LHCN-M2 (cell line): ENCODE data around the gene ARSK. TPM values are rescaled to one million over a fixed set of nuclear protein-coding genes. Genes with fewer than 3 reads are reported as not detected.

Experiments used
- DNase-seq: peaks from one replicate; pipeline ENCODE4 v3.0.0-alpha.2; 2012; ENCODE audit warnings: low read depth
- polyA plus RNA-seq: library from polyadenylated mRNA; unstranded; fragments of >200 nt; gene quantifications from one replicate; pipeline ENCODE4 v1.2.1, GENCODE V29; 2012; ENCODE audit warnings: missing spikeins
- total RNA-seq: library from RNA; depleted of rRNA; stranded (reverse); fragments of >200 nt; gene quantifications from 2 replicates; pipeline ENCODE4 v1.2.3, GENCODE V29; 2014; rRNA removed

ARSK gene
- total RNA-seq = 10.0 and 10.4 TPM in 2 replicates
- 3.6 TPM for polyA plus RNA-seq

- DNase-seq = peak; percentile 99
These were observed at the start of gene ARSK, which contains the start of gene SKIC3 for GRCh38 chr5:95554647-95555548. TSS of gene ARSK (plus strand) at chr5:95555101. CDS start at chr5:95555279, 178 bp downstream. TSS of gene SKIC3 (minus strand) at chr5:95554977. CDS start at chr5:95547150, 7,827 bp downstream.

GRCh38 chr5:95508550-95508949, 46.4 kb upstream of the ARSK start:
- DNase-seq = no peak

- no peak for DNase-seq
These were observed 43.3 kb upstream of the ARSK start for GRCh38 chr5:95511606-95512005.

- no peak for DNase-seq
These were observed 36.5 kb upstream of the ARSK start for GRCh38 chr5:95518417-95518816.

GRCh38 chr5:95519151-95519550, 35.8 kb upstream of the ARSK start:
- DNase-seq = no peak

GRCh38 chr5:95519681-95520080, 35.2 kb upstream of the ARSK start:
- DNase-seq = no peak

- no peak for DNase-seq
These were observed 34.7 kb upstream of the ARSK start for GRCh38 chr5:95520206-95520605.

GRCh38 chr5:95524423-95524822, 30.5 kb upstream of the ARSK start:
- DNase-seq = no peak

GRCh38 chr5:95526871-95527270, 28.0 kb upstream of the ARSK start:
- DNase-seq = peak; percentile 56

- no peak for DNase-seq
These were observed 26.3 kb upstream of the ARSK start for GRCh38 chr5:95528565-95528964.

- peak; percentile 89 for DNase-seq
These were observed 24.5 kb upstream of the ARSK start for GRCh38 chr5:95530416-95530815.

- DNase-seq = no peak
These were observed 23.4 kb upstream of the ARSK start for GRCh38 chr5:95531491-95531890.

GRCh38 chr5:95532415-95532814, 22.5 kb upstream of the ARSK start:
- no peak for DNase-seq

- no peak for DNase-seq
These were observed 21.8 kb upstream of the ARSK start for GRCh38 chr5:95533106-95533505.

- DNase-seq = no peak
These were observed 21.1 kb upstream of the ARSK start for GRCh38 chr5:95533761-95534160.

- DNase-seq = no peak
These were observed 17.4 kb upstream of the ARSK start for GRCh38 chr5:95537501-95537900.

- DNase-seq = peak; percentile 69
These were observed 11.7 kb upstream of the ARSK start for GRCh38 chr5:95543017-95543705.

- DNase-seq = no peak
These were observed 5.9 kb upstream of the ARSK start for GRCh38 chr5:95549030-95549429.

GRCh38 chr5:95554331-95554646, 612 bp upstream of the ARSK start:
- no peak for DNase-seq

- no peak for DNase-seq
These were observed 652 bp downstream of the ARSK start for GRCh38 chr5:95555553-95555952.

GRCh38 chr5:95557841-95558240, 2.9 kb downstream of the ARSK start:
- DNase-seq = no peak

GRCh38 chr5:95562282-95562681, 7.4 kb downstream of the ARSK start:
- DNase-seq = no peak

- no peak for DNase-seq
These were observed 8.5 kb downstream of the ARSK start for GRCh38 chr5:95563367-95563766.
